T-helper 17 cell (primary cell): ENCODE data around the gene URM1. TPM values are rescaled to one million over a fixed set of nuclear protein-coding genes. Genes with fewer than 3 reads are reported as not detected.
A peak's percentile ranks its signal among the peaks of the same experiment; 100 is the strongest.

ENCODE experiments used
- ATAC-seq: fragments of 150-1000 bp; cut with Tn5 transposase; 2 replicates; pipeline ENCODE4 v1.10.0; 2021; ENCODE audit warnings: mild to moderate bottlenecking, moderate library complexity
- DNase-seq, 3 donors: peaks; one replicate each; pipeline versions ENCODE4 v3.0.0 to v3.0.0-alpha.2; 2020 to 2021
- H3K9me3 ChIP-seq: one replicate; pipeline ENCODE4 v1.7.0; 2013; ENCODE audit warnings: low read length, mild to moderate bottlenecking; ENCODE audit not compliant: control insufficient read depth, poor library complexity, severe bottlenecking
- H3K27ac Mint-ChIP-seq: one replicate; pipeline ENCODE4 v1.8.0; 2022; ENCODE audit warnings: mild to moderate bottlenecking, moderate library complexity, mixed read lengths
- H3K27me3 Mint-ChIP-seq: one replicate; pipeline ENCODE4 v1.8.0; 2022; ENCODE audit warnings: mixed read lengths
- H3K36me3 Mint-ChIP-seq: one replicate; pipeline ENCODE4 v1.8.0; 2022; ENCODE audit warnings: low read depth, mixed read lengths
- H3K4me1 Mint-ChIP-seq: one replicate; pipeline ENCODE4 v1.8.0; 2022; ENCODE audit warnings: mild to moderate bottlenecking, mixed read lengths
- H3K4me3 Mint-ChIP-seq: one replicate; pipeline ENCODE4 v1.8.0; 2022; ENCODE audit warnings: mild to moderate bottlenecking, moderate library complexity, mixed read lengths
- total RNA-seq, 4 donors: library from RNA in 2 of 4; stranded (reverse) in 2 of 4; gene quantifications; one replicate each; pipeline ENCODE4 v1.2.3 and lab custom pipeline; 2022 to 2026

The URM1 gene
- total RNA-seq, 2 donors from 2014 or later = 29.5 to 43.3 TPM

- H3K4me3 Mint-ChIP-seq = no peak overlapping the region
Observed at GRCh38 chr9:128383791-128384190, 12.6 kb downstream of the URM1 start.

GRCh38 chr9:128384801-128385495, 13.8 kb downstream of the URM1 start:
- Mint-ChIP-seq H3K27me3 (no peaks in the 10 kb centered on the region), H3K27ac (no peak overlapping the region), H3K4me1 (no peaks in the 10 kb centered on the region), H3K4me3 (no peak overlapping the region), H3K36me3 (peaks cover 6% of the 10 kb centered on the region)
- no peak for ATAC-seq
- no peaks in the 10 kb centered on the region for H3K9me3 ChIP-seq
- no peak for DNase-seq

More at GRCh38 chr9:128383791-128384190, 12.6 kb downstream of the URM1 start:
- H3K9me3 ChIP-seq = no peaks in the 10 kb centered on the region
- Mint-ChIP-seq H3K36me3 (peaks cover 6% of the 10 kb centered on the region), H3K27ac (no peak overlapping the region), H3K4me1 (no peaks in the 10 kb centered on the region), H3K27me3 (no peaks in the 10 kb centered on the region)
- ATAC-seq (no peak), DNase-seq (no peak)

GRCh38 chr9:128385496-128386460, 14.6 kb downstream of the URM1 start:
- Mint-ChIP-seq H3K27ac (no peak overlapping the region), H3K27me3 (no peaks in the 10 kb centered on the region), H3K4me1 (no peaks in the 10 kb centered on the region), H3K4me3 (no peak overlapping the region), H3K36me3 (peaks cover 6% of the 10 kb centered on the region)
- ATAC-seq (no peak), DNase-seq (no peak)
- no peaks in the 10 kb centered on the region for H3K9me3 ChIP-seq

GRCh38 chr9:128388150-128388549, 17.0 kb downstream of the URM1 start:
- H3K4me1 Mint-ChIP-seq = no peaks in the 10 kb centered on the region
- DNase-seq (no peak), ATAC-seq (no peak)
- no peaks in the 10 kb centered on the region for H3K27me3 Mint-ChIP-seq
- no peak overlapping the region for H3K27ac Mint-ChIP-seq
- H3K4me3 Mint-ChIP-seq = no peak overlapping the region
- H3K36me3 Mint-ChIP-seq = peaks cover 9% of the 10 kb centered on the region
- no peaks in the 10 kb centered on the region for H3K9me3 ChIP-seq

- DNase-seq (no peak), ATAC-seq (no peak)
- H3K9me3 ChIP-seq = no peaks in the 10 kb centered on the region
- H3K36me3 Mint-ChIP-seq = peaks cover 6% of the 10 kb centered on the region
- H3K4me1 Mint-ChIP-seq = no peaks in the 10 kb centered on the region
- H3K27ac Mint-ChIP-seq = no peak overlapping the region
- no peaks in the 10 kb centered on the region for H3K27me3 Mint-ChIP-seq
- H3K4me3 Mint-ChIP-seq = peak overlapping the region; percentile 36
Observed at GRCh38 chr9:128389395-128390149, 18.4 kb downstream of the URM1 start.

GRCh38 chr9:128390150-128390812, 19.1 kb downstream of the URM1 start:
- ATAC-seq = no peak
- H3K27me3 Mint-ChIP-seq = no peaks in the 10 kb centered on the region
- no peak overlapping the region for H3K4me3 Mint-ChIP-seq
- no peaks in the 10 kb centered on the region for H3K4me1 Mint-ChIP-seq
- peaks cover 3% of the 10 kb centered on the region for H3K36me3 Mint-ChIP-seq
- no peaks in the 10 kb centered on the region for H3K9me3 ChIP-seq
- no peak overlapping the region for H3K27ac Mint-ChIP-seq
- no peak for DNase-seq

- no peaks in the 10 kb centered on the region for H3K4me1 Mint-ChIP-seq
- H3K27ac Mint-ChIP-seq = no peak overlapping the region
- no peak for DNase-seq
- no peaks in the 10 kb centered on the region for H3K9me3 ChIP-seq
- no peak overlapping the region for H3K4me3 Mint-ChIP-seq
- no peaks in the 10 kb centered on the region for H3K27me3 Mint-ChIP-seq
- ATAC-seq = no peak
- peaks cover 2% of the 10 kb centered on the region for H3K36me3 Mint-ChIP-seq
Observed at GRCh38 chr9:128390813-128391711, 19.9 kb downstream of the URM1 start.

GRCh38 chr9:128391956-128392301, 20.8 kb downstream of the URM1 start:
- H3K4me1 Mint-ChIP-seq = peaks cover 2% of the 10 kb centered on the region
- no peaks in the 10 kb centered on the region for H3K27me3 Mint-ChIP-seq
- H3K27ac Mint-ChIP-seq = no peak overlapping the region
- ATAC-seq = no peak
- no peaks in the 10 kb centered on the region for H3K9me3 ChIP-seq
- DNase-seq = no peak
- peaks cover 2% of the 10 kb centered on the region for H3K36me3 Mint-ChIP-seq
- no peak overlapping the region for H3K4me3 Mint-ChIP-seq

GRCh38 chr9:128392302-128393144, 21.3 kb downstream of the URM1 start:
- H3K4me3 Mint-ChIP-seq = no peak overlapping the region
- no peak for DNase-seq
- H3K27me3 Mint-ChIP-seq = no peaks in the 10 kb centered on the region
- H3K9me3 ChIP-seq = no peaks in the 10 kb centered on the region
- H3K4me1 Mint-ChIP-seq = peaks cover 6% of the 10 kb centered on the region
- no peak for ATAC-seq
- peaks cover 2% of the 10 kb centered on the region for H3K36me3 Mint-ChIP-seq
- H3K27ac Mint-ChIP-seq = no peak overlapping the region

- DNase-seq = no peak
- H3K36me3 Mint-ChIP-seq = peaks cover 2% of the 10 kb centered on the region
- H3K9me3 ChIP-seq = no peaks in the 10 kb centered on the region
- peaks cover 8% of the 10 kb centered on the region for H3K4me1 Mint-ChIP-seq
- H3K4me3 Mint-ChIP-seq = no peak overlapping the region
- no peak for ATAC-seq
- H3K27ac Mint-ChIP-seq = no peak overlapping the region
- no peaks in the 10 kb centered on the region for H3K27me3 Mint-ChIP-seq
Observed at GRCh38 chr9:128393145-128393775, 22.1 kb downstream of the URM1 start.

GRCh38 chr9:128393970-128394369, 22.8 kb downstream of the URM1 start:
- DNase-seq (no peak), ATAC-seq (no peak)
- no peaks in the 10 kb centered on the region for H3K27me3 Mint-ChIP-seq
- no peak overlapping the region for H3K27ac Mint-ChIP-seq
- H3K4me3 Mint-ChIP-seq = no peak overlapping the region
- peaks cover 2% of the 10 kb centered on the region for H3K36me3 Mint-ChIP-seq
- H3K9me3 ChIP-seq = no peaks in the 10 kb centered on the region
- H3K4me1 Mint-ChIP-seq = peaks cover 8% of the 10 kb centered on the region
